ENCODE data around the gene HDAC7. TPM values are rescaled to one million over a fixed set of nuclear protein-coding genes. Genes with fewer than 3 reads are reported as not detected.

The HDAC7 gene
- total and polyA plus RNA-seq, 2 of the 13 experiments (the other 11 are each of a cell fraction or from before 2014, with no cell fraction given) = 4.6 to 10.8 TPM

- TF ChIP-seq, protein P1, sequence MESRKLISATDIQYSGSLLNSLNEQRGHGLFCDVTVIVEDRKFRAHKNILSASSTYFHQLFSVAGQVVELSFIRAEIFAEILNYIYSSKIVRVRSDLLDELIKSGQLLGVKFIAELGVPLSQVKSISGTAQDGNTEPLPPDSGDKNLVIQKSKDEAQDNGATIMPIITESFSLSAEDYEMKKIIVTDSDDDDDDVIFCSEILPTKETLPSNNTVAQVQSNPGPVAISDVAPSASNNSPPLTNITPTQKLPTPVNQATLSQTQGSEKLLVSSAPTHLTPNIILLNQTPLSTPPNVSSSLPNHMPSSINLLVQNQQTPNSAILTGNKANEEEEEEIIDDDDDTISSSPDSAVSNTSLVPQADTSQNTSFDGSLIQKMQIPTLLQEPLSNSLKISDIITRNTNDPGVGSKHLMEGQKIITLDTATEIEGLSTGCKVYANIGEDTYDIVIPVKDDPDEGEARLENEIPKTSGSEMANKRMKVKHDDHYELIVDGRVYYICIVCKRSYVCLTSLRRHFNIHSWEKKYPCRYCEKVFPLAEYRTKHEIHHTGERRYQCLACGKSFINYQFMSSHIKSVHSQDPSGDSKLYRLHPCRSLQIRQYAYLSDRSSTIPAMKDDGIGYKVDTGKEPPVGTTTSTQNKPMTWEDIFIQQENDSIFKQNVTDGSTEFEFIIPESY (CRISPR knock-in tag; IDR thresholded peaks at IDR 0.05) = no peak
- TF ChIP-seq POGZ (CRISPR knock-in tag; IDR thresholded peaks at IDR 0.05) (no peak), NCOA2 (CRISPR knock-in tag; IDR thresholded peaks at IDR 0.05) (peak; percentile 30; the same call in 1 of the 2 replicates), GPBP1L1 (CRISPR knock-in tag; IDR thresholded peaks at IDR 0.05) (no peak), EZH2 (conservative IDR thresholded peaks at IDR 0.05; ENCODE audit: low read depth, low read length) (no peak), ZSCAN12 (CRISPR knock-in tag; IDR thresholded peaks at IDR 0.05) (no peak), DMAP1 (CRISPR knock-in tag; IDR thresholded peaks at IDR 0.05) (no peak), ZNF362 (CRISPR knock-in tag; IDR thresholded peaks at IDR 0.05; ENCODE audit: borderline replicate concordance) (no peak), MEIS2 (CRISPR knock-in tag; IDR thresholded peaks at IDR 0.05) (no peak), BRD4 (CRISPR knock-in tag; IDR thresholded peaks at IDR 0.05) (no peak), HMG20A (CRISPR knock-in tag; IDR thresholded peaks at IDR 0.05; ENCODE audit: borderline replicate concordance) (0 out of 2 replicates have a peak, but pooled peaks have one; percentile 29), ZNF484 (CRISPR knock-in tag; IDR thresholded peaks at IDR 0.05; ENCODE audit: borderline replicate concordance, low read depth) (no peak), MED1 (CRISPR knock-in tag; IDR thresholded peaks at IDR 0.05) (peak; percentile 24; the same call in 1 of the 2 replicates), NFKB2 (CRISPR knock-in tag; IDR thresholded peaks at IDR 0.05; ENCODE audit: borderline replicate concordance) (no peak), MATR3 (CRISPR knock-in tag; IDR thresholded peaks at IDR 0.05) (no peak), GATAD2A (CRISPR knock-in tag; IDR thresholded peaks at IDR 0.05) (peak; percentile 43), NR2F6 (IDR thresholded peaks at IDR 0.05) (no peak), NR2F6 (CRISPR knock-in tag; IDR thresholded peaks at IDR 0.05) (0 out of 2 replicates have a peak, but pooled peaks have one; percentile 23), ZNF678 (CRISPR knock-in tag; IDR thresholded peaks at IDR 0.05) (no peak)
- TF ChIP-seq, protein P2, sequence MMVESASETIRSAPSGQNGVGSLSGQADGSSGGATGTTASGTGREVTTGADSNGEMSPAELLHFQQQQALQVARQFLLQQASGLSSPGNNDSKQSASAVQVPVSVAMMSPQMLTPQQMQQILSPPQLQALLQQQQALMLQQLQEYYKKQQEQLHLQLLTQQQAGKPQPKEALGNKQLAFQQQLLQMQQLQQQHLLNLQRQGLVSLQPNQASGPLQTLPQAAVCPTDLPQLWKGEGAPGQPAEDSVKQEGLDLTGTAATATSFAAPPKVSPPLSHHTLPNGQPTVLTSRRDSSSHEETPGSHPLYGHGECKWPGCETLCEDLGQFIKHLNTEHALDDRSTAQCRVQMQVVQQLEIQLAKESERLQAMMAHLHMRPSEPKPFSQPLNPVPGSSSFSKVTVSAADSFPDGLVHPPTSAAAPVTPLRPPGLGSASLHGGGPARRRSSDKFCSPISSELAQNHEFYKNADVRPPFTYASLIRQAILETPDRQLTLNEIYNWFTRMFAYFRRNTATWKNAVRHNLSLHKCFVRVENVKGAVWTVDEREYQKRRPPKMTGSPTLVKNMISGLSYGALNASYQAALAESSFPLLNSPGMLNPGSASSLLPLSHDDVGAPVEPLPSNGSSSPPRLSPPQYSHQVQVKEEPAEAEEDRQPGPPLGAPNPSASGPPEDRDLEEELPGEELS (CRISPR knock-in tag; IDR thresholded peaks at IDR 0.05) = peak; percentile 28; the same call in 1 of the 2 replicates
- TF ChIP-seq, protein P3, sequence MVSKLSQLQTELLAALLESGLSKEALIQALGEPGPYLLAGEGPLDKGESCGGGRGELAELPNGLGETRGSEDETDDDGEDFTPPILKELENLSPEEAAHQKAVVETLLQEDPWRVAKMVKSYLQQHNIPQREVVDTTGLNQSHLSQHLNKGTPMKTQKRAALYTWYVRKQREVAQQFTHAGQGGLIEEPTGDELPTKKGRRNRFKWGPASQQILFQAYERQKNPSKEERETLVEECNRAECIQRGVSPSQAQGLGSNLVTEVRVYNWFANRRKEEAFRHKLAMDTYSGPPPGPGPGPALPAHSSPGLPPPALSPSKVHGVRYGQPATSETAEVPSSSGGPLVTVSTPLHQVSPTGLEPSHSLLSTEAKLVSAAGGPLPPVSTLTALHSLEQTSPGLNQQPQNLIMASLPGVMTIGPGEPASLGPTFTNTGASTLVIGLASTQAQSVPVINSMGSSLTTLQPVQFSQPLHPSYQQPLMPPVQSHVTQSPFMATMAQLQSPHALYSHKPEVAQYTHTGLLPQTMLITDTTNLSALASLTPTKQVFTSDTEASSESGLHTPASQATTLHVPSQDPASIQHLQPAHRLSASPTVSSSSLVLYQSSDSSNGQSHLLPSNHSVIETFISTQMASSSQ (IDR thresholded peaks at IDR 0.05; ENCODE audit: low read depth) = no peak
- TF ChIP-seq, protein P3 (CRISPR knock-in tag; IDR thresholded peaks at IDR 0.05; ENCODE audit: borderline replicate concordance) = 0 out of 2 replicates have a peak, but pooled peaks have one; percentile 24
Observed at GRCh38 chr12:47768323-47768811, 51.3 kb downstream of the HDAC7 start (continued).

Data from HepG2 (cell line).